ENCODE data around the gene DYNC1H1.

DNA sequence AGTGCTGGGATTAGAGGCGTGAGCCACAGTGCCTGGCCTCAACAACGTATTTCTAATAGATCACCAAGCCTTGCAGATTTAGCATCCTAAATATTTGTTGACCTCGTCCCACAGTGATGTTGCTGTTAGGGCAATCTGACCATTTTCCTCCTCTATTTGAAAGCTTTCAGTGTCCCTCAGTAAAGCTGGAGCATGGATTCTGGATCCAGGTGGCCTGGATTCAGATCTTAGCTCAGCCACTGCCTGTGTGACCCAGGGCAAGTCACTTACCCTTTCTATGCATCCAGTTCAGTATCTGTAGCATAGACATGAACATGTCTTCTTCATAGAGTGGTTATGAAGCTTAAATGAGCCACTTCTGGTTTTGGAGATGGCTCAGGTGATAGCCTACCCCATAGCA lies 126.3 kb downstream of the DYNC1H1 start:
- TF ChIP-seq GATA2 (IDR thresholded peaks at IDR 0.05; ENCODE audit: low read depth, low read length), result no peak
- no peak for TF ChIP-seq GATA3 (IDR thresholded peaks at IDR 0.05; ENCODE audit: low read depth, low read length)

Measured in SH-SY5Y (cell line).